ENCODE measurements around the gene TENM4.

Gene TENM4

DNA sequence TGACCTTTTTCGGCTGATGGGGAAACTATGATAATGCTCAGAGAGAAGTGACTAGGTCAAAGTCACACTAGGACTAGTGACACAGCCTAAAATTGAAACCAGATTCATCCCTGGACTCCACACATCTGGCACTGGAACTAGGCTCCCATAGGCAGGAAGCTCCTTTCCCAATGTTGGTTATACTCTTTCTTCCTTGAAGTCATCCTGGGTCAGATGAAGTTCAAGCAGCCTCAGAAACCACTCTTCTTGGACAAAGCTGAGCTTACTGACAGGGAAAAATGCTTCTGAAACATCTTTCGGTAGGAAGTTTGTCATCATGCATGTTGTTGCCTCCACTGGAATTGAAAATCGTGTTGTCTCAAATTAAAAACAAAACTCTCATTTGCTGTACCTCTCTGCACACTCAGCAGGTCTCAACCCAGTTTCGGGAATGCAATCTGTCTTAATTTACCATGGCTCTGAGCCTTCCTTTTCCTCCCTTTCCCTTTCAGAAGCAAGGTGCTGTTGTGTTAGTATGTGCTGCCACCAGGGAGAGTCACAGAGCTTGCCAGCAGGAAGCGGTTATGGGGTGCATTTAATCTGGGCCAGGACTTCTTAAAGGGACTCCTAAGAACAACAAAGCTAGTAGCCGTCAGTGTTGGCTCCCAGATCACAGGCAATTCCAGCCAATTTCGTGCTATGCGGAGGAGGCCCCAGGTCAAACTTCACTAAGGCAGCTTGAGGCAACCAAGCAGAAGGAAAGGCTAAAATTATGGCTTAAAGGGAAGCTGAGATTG is 384.8 kb downstream of the TENM4 start:
- DNase-seq (ENCODE audit: low spot score): no peak

DNA sequence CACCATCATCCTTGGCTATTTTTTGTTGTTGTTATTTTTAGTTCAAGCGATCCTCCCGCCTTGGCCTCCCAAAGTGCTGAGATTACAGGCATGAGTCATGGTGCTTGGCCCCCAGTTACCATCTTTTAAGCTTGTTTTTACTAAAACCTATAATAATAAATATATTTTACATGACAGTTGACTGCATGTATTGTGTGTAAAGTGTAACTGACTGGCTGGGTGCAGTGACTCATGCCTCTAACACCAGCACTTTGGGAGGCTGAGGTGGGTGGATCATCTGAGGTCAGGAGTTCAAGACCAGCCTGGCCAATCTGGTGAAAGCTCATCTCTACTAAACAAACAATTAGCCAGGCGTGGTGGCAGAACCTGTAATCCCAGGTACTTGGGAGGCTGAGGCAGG is 386.2 kb downstream of the TENM4 start:
- no peak for DNase-seq (ENCODE audit: low spot score)

DNA sequence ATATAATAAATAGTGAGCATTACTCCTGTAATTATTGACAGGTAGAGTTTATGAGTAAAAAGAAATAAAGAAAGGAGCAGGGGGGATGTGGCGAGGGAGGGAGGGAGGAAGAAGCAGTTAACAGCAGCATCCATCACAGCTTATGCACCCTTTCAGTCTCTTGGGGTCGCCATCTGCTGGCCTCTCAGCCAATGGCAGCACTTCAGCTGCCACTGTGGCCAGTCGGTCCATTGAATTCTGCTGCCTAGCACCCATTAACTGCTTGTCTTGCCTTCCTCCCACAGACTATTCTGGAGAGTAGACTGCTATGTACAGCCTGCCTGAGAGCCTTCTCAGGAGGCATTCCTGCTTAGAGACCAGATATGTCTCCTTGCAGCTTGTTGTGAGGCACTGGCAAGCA is 388.3 kb downstream of the TENM4 start:
- DNase-seq (ENCODE audit: low spot score): no peak

DNA sequence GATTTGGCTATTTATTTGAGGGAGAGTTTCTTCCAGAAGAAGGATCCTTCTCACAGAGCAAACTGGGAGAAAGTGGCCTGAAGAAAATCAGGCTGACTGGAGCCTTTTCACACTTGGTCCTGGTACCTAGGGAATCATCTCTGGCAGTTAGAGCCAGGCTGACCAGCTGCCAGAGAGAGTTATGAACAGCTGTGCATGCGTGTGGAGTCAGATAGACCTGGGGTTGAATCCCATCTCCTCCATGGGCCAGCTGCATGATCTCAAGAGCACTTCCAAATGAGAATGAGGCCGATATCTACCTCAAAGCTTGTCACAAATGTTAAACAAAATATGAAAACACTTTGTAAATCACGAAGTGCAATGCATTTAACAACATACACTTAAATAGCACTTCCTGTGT is 390.0 kb downstream of the TENM4 start:
- DNase-seq (ENCODE audit: low spot score): no peak

DNA sequence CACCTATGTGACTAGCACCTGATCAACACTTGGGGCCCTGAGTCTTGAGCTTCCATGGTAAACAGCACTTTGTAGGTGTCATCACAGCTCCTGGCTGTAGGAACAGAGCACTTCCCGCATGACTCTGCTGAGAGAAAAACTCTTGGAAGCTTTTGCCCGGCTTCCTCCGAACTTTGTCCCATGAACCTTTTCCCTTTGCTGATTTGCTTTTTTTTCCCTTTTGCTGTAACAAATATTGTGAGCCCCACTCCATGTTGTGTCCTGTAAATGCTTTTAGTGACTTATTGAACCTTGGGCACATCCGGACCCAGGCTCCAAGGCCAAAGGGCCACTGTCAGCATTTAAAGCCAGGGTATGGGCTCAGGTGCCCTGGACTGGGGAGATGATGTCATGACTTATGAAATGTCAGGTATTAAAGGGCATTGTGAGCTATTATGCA is 391.1 kb downstream of the TENM4 start:
- no peak for DNase-seq (ENCODE audit: low spot score)

DNA sequence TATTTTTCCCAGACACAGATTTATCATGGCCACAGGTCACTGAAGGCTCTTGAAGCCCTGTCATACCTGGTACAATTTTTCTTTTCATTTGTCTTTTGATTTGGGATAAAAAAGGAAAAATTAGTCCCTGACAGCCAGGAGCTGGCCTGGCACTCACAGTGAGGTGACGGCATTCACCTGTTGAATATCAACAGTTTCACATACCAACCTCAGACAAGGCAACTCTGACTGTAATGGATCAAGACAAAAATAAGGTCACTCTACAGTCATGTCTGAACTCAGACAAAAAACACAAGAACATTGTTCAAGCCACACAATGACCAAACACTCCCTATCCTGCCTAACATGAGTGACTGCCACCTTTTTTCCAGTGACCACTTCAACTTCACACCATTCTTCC is 392.9 kb downstream of the TENM4 start:
- DNase-seq (ENCODE audit: low spot score): no peak

DNA sequence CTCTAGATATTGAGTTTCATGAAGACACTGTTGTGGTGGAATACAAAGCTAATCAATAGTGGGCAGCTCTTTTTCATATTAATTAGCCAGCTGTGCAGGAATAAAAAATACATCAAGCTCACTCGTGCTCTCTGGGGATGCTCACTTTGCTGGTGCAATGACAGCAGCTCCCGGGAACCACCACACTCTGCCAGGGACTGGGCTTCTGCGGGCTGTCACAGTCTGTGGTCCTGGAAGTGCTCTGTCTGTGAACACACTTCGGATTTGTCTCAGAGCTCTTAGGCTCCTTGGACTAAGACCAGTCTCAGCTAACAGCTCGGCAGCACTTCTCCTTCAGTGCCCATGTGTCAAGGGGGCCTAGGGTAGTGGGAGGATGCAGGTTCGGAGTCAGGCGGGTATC is 393.5 kb downstream of the TENM4 start:
- DNase-seq (ENCODE audit: low spot score): no peak

DNA sequence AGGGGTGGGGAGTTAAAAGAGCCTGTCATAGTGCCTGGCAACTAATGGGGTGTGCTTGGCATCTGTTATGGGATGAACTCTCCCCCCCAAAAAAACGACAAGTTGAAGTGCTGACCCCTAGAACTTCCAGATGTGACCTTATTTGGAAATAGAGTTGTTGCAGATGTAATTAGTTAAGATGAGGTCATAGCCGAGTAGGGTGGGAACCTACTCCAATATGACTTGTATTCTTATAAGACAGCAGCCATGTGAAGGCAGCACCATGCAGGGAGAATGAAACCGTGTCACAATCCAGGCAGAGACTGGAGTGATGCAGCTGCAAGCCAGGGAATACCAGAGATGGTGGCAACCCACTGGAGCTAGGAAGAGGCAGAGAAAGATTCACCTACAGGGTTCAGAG is 394.5 kb downstream of the TENM4 start:
- DNase-seq (ENCODE audit: low spot score): no peak

GRCh38 chr11:79045800-79046304 is 395.0 kb downstream of the TENM4 start:
- no peak for DNase-seq (ENCODE audit: low spot score)

GRCh38 chr11:79045018-79045799 is 395.6 kb downstream of the TENM4 start:
- DNase-seq (ENCODE audit: low spot score): no peak

DNA sequence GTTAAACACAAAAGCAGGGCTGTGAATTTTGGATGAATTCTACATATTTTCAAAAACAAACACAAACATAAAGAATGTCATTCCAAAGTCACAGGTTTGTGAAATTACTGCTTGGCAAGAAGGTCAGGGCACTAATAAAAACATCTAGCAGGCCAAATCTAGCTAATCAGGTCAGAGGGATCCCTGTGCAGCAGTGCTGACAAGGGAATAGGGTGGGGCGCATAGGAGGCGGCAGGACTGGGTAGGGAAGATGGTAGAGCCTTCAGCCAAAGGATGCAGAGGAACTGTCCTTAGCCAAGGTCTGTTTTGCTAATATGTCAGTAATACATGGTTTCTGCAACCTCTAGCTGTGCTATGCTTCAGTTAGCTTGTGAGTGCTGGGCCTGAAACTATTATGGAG is 396.6 kb downstream of the TENM4 start:
- no peak for DNase-seq (ENCODE audit: low spot score)

DNA sequence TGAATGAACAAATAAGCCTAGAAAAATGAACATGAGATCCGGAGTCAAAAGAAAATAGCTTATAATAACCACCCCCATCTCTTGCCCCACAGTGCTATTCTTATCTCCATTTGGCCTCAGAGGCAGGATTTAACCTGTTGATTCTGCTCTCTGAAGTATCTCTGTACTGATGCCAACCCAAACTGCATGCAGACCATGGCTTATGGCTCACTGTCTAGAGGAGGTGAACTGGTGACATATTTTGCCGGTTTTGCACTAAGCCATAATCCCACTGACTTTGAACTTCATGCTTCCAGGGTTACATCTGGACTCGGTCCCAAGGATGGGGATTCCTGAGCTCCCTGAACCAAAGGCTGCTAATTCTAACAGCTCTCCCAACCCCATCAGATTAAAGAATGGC is 397.1 kb downstream of the TENM4 start:
- DNase-seq (ENCODE audit: low spot score): no peak

DNA sequence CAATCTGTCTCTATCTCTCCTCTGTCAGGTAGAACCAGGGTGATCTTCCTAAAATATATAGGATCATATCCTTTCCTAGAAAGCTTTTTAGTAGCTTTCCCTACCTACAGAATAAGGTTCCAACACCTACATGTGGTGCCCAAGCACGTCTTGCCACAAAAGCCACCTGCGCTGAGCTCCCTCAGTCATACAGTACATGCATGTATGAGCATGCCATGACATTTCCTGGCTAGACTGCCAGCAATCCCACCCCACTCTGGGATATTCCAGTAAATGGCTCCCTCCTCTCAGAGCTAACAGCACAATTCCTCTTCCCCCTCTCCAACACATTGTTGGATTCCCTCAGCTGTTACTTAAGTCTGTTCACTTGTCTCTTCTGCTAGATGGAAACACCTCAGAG is 398.0 kb downstream of the TENM4 start:
- DNase-seq (ENCODE audit: low spot score): no peak

- DNase-seq (ENCODE audit: low spot score): no peak
Measured at GRCh38 chr11:79040348-79040747, 400.5 kb downstream of the TENM4 start.

DNA sequence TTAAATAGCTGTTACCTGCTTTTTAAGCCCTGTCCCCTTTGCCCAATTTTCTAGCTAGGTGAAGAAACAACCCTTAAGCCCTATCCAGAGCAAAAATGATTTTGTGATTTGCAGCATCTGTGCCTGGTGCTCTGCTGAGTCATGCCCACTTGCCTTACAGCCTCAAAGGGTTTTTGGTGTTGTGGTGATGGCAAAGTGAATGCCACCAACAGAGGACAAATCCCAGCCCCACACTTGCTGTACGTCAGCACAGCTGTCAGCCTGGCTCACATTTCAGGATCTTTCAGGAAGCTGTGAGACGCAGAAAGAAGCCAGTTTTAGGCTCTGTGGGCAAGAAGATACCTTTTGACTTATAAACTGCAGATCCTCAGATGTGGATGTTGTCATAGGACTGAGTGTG is 401.7 kb downstream of the TENM4 start:
- no peak for DNase-seq (ENCODE audit: low spot score)

DNA sequence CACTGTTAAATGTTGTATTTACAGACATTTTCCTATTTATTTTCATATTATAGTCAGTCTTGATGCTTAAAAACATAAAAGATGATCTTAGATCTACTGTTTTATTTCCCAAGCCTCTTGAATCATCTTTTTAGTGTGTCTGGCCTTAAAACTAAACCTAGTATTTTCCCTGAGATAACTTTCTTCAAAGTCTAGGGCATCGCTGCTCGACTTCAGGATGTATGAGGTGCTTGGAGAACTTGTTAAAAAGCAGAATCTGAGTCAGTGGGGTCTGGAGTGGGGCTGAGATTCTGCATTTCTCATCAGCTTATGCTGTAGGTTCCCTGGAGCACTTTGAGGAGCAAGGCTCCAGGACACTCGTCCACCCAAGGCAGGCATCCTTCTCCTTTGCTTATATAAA is 404.9 kb downstream of the TENM4 start:
- DNase-seq (ENCODE audit: low spot score): no peak

- DNase-seq (ENCODE audit: low spot score): no peak
Measured at GRCh38 chr11:79033833-79034232, 407.0 kb downstream of the TENM4 start.

GRCh38 chr11:79030448-79030847 is 410.4 kb downstream of the TENM4 start:
- no peak for DNase-seq (ENCODE audit: low spot score)

GRCh38 chr11:79028225-79028624 is 412.6 kb downstream of the TENM4 start:
- no peak for DNase-seq (ENCODE audit: low spot score)

GRCh38 chr11:79026803-79027445 is 413.9 kb downstream of the TENM4 start:
- no peak for DNase-seq (ENCODE audit: low spot score)

- DNase-seq (ENCODE audit: low spot score): no peak
Measured at GRCh38 chr11:79025622-79026021, 415.2 kb downstream of the TENM4 start.

- no peak for DNase-seq (ENCODE audit: low spot score)
Measured at GRCh38 chr11:79025097-79025496, 415.7 kb downstream of the TENM4 start.

DNA sequence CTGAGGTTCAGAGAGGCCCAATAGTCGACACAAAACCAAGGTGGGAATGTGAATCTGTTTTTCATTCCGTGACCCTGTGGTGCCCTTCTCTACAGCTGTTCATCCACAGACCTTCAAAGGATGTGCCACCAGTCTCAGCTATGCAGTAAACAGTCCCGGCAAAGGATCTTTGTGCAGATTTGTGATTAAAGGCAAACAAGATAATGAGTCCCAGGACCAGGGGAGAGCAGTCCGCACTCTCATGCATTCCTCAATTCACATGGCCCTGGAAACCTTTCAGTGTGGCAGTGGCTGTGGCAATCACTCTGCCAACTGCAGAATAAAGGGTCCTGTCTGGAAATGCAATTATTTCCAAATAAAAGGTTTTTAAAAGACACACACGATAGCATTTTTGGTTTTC is 418.6 kb downstream of the TENM4 start:
- no peak for DNase-seq (ENCODE audit: low spot score)
